GM18519 (cell line): Measurements from ENCODE around the gene SPRR2D.
"Not testable (repeated sequence)": the region's sequence is repeated elsewhere in the genome, so short reads cannot be mapped to it uniquely, and the experiment has no call there.

ENCODE experiments used
- ATAC-seq: cut with Tn5 transposase; IDR thresholded peaks from one replicate; pipeline ENCODE4 v1.9.1; 2021; ENCODE audit warnings: mild to moderate bottlenecking, moderate library complexity; ENCODE audit not compliant: unreplicated experiment, low FRiP score

The SPRR2D gene

DNA sequence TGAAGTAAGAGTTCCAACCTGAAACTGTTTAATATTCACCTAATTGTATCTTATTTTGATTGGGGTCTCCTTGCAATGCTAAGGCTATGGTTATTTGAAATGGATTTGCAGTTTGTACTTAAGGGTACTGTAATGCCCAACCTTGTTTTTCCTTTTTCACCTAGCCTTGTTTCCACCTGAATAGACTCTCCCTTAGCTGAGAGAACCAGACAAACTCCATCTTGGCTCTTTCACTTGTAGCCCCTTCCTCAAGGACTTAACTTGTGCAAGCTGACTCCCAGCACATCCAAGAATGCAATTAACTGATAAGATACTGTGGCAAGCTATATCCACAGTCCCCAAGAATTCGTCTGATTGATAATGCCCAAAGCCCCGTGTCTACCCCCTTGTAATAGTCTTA, 19.1 kb downstream of the SPRR2D start:
- ATAC-seq: not testable (repeated sequence)

DNA sequence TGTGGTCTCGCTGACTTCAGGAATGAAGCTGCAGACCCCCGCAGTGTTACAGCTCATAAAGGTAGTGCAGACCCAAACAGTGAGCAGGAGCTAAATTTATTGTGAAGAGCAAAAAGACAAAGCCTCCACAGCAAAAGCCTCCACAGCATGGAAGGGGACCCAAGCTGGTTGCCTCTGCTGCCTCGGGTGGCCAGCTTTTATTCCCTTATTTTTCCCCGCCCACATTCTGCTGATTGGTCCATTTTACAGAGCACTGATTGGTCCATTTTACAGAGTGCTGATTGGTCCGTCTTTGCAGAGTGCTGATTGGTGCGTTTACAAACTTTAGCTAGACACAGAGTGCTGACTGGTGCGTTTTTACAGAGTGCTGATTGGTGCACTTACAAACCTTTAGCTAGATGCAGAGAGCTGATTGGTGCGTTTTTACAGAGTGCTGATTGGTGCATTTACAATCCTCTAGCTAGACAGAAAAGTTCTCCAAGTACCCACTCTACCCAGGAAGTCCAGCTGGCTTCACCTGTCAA, 29.6 kb downstream of the SPRR2D start:
- ATAC-seq: not testable (repeated sequence)

DNA sequence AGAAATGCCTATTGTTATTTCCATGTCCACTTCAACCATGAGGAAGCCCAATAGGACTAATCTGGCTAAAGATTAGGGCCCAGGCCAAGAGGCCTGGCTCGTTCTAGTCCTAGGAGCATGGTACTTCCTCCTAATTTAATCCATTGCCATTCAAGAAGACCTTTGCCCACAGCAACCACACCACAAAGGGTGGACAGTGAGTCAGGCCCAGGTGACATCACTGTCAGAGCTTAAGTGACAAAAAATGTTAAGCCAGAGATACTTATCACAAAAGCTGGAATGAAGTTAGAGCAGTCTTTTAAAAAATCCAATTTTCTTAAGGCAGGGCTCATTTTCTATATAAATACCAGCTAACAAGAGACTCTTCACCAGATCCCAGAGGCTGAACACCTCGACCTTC, 39.5 kb downstream of the SPRR2D start, which contains the start of gene SPRR3:
Gene SPRR3 (plus strand): TSS at position 368 of the 400 bp plus-strand sequence. CDS start 1,272 bp downstream, outside the sequence.
- no peak for ATAC-seq

DNA sequence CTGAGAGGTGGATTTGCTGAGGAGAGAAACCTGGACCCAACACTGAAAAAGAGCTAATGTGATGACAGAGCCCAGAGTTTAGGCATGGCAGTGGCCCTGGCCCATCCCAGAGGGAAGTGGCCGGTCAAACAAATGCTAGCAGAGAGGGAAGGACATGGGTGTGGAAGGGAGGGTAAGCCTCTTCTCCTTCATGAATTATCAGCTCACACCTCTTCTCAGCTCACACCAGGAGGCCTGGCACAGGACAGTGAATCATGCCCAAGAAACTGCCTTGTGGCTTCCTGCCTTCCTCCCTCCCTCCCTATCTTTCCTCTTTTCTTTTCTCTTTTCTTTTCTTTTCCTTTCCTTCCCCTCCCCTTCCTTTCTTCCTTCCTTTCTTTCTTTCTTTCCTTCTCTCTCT, 40.6 kb downstream of the SPRR2D start:
- ATAC-seq: no peak

DNA sequence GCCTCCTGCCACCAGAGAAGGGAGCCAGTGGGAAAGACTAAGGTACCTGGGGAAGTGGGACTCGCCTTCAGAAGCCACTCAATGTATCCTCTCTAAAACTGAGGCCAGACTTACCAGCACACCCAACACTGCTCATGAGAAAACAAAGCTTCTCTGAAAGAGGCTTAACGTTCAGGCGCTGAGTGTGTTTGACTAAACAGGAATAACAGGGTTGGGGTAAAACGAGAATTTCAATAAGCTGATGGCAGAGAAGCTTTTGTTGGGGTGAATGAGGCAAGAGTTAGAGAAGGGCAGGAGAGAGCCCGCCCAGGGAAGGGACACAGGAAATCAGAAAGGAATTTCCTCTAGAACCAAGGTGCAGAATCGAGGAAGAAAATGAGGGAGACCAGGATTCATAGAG, 41.1 kb downstream of the SPRR2D start:
- ATAC-seq: no peak

DNA sequence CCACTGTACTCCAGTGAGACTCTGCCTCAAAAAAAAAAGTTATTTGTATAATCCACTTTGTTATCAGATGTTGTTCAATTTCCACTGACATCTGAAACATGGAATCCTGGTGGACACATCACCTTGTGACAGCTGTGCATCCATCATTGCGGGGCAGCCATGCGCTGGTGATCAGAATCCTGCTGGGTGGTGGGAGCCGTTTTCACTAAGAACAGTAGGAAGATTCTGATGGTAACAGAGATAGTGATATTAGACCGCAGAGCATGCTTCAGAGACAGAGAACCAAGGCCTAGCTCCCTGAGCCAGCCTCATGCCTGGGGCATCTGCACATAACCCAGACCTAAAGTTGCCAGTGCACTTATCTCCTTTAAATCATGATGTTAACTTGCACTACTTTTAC, 42.4 kb downstream of the SPRR2D start:
- no peak for ATAC-seq

DNA sequence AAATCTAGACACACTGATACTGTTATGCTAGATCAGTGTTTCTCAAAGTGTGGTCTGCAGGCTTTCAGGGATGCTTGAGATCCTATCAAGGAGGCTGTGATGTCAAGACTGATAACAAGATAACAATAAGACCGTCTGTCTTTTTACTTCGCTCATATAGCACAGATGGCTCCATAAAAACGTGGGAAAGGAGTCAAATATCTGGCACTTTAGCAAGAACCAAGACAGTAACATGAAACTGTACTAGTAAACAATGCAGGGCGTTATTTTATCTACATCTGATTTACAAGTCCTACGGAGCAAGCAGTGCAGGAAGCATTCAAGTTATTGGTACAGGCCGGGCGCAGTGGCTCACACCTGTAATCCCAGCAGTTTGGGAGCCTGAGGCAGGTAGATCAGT, 43.0 kb downstream of the SPRR2D start:
- no peak for ATAC-seq

DNA sequence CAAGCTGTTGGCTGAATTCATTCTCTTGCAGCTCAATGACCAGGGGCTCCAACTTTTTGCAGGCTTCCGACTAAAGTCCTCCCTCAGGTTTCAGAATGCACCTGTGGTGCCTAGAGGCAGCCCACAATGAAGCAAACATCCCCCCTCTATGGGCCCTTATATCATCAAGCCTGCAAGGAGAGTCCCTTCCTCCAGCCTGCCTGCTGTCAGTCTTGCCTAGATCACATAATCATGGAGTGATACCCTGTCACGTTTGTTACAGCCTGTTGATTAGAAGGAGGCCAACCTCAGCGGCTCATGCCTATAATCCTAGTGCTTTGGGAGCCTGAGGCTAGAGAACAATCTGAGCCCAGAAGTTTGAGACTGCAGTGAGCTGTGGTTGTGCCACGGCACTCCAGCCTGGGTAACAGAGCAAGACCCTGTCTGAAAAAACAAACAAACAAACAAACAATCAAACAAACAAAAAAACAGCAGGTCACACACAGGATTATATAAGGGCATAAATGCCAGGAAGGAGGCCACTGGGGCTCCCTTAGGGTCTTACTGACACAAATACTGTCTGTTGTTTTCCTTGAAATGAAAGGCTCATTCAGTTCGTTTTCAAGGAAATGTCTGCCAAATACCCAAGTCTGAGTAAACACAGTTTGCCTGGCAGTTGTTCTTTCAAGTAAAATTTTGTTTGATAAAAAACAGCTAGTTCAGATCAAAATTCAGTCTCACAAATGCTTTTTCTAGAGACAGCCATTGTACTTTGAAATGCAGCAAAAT, 44.1 kb downstream of the SPRR2D start:
- no peak for ATAC-seq

DNA sequence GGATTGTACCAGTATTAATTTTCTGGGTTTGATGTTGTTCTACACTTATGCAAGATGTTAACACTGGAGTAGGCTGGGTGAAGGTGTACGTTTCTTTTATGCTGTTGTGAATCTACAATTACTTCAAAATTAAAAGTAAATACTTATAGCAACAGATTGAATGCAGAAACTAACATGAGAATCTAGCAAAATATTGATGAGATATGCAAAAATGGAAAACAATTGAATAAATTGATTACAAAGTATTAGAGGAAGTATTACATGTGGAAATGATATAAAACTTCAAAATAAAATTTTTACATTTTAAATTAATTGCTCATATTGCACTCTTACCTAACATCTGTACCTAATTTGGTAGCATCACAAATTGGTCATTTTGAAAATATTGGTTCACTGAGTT, 45.1 kb downstream of the SPRR2D start:
- no peak for ATAC-seq

DNA sequence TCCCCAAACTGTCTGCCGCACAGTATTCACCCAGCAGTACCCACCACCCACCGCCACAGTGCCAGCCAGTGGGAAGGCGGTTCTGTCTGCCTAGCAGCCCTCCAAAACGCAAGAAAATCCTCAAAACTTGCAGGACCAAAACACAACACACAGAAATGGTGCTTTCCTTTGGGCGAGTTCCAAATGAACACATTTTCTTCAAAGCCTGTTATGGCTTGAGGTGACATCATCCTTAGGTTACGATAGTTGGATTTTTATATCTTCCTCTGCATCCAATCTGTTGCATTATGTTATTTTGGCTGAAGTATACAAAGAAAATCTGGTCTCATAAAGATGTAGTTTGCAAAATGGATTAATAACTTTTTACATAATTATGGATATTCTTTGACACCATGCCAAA, 47.7 kb downstream of the SPRR2D start:
- no peak for ATAC-seq
